Endothelial cell of hepatic sinusoid (primary cell): ENCODE data around the gene AXL.
"Not testable (repeated sequence)": the region's sequence is repeated elsewhere in the genome, so short reads cannot be mapped to it uniquely, and the experiment has no call there.

Source experiments
- in situ Hi-C: cut with HindIII; loops from 2 replicates; pipeline ENCODE4 v1.10.0; 2017; ENCODE audit warnings: low sequenced_read_pairs

Gene AXL

DNA sequence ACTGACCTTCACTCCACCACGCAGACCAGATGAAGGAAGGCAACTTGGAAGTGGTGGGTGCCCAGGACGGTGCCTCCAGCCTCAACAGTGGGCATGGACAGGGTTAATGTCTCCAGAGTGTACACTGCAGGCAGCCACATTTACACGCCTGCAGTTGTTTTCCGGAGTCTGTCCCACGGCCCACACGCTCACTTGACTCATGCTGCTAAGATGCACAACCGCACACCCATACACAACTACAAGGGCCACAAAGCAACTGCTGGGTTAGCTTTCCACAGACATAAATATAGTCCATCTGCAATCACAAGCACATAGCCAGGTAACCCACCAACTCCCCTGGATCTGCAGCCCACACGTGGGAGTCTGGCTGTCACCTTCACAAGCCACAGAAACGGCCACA lies 12.6 kb upstream of the AXL start:
- in situ Hi-C loops = no loop called here

DNA sequence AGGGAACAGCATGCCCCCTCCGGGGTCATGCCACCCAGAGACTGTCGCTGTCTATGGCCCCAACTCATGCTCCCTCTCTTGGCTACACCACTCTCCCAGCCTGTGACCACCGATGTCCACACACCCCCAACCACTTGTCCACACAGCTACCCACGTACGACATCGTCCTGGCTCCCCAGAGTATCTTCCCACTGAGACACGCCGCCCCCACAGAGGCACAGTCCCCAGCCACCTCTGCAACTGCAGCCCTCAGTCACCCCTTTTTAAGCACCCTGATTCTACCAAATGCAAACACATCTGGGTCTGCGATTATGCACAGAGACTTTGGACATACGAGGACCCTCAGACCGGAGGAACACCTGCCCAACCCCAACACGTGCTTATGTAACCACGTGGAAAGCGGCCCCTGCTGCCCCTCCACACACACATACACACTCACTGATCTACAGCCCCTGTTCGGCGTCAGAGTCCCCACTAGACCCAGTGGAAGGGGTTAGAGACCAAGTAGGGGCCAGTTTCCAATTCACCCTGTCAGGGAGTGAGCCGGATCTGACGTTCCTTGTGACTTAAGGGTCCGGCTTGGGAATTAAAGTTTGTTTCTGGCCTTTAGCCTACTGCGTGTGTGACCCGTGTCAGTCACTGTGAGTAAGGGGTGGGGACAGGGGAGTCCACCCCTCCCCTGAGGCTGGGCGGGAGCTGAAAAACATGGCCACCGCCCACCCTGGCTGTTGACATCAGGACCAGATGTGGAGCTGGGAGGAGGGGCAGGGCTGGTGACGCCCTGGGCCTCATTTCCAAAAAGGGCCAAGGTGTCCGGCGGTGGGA lies 11.9 kb upstream of the AXL start:
- in situ Hi-C loops = no loop called here

DNA sequence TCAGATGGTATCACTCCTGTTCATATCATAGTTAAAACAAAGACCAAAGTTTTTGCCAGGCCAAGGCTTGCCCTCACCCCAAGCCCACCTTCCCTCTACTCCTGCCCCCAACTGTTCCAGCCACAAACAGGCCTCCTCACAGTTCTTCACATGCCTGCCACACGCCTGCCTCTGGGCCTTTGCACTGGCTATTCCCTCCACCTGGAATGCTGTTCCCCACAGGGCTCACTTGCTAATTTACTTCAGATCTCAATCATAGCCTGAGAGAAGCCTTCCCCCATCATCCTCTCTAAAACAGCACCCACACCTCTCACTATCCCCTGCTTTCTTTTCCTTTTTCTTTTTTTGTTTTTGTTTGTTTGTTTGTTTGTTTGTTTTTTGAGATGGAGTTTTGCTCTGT lies 4.9 kb upstream of the AXL start:
- in situ Hi-C loops = no loop called here

DNA sequence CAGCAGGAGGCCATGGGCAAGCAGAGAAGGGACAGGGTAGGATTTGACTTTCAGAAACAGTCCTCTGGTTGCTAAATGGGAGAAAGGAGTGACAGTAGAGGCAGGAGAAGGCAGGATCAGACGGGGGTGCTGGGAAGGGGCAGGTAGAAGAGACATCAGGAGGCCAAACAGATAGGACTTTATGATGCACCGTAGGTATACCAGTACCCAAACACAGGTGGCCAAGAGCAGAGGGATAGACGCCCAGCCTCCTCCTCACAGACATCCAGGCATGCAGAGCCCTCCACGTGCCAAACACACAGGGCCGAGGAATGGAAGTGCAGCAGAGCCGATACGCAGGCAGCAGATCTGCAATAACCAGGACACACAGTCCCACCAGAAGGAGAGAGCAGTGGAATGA lies 1.3 kb upstream of the AXL start:
- in situ Hi-C loops = no loop called here

GRCh38 chr19:41218249-41218614 lies 791 bp upstream of the AXL start:
- in situ Hi-C loops = no loop called here

DNA sequence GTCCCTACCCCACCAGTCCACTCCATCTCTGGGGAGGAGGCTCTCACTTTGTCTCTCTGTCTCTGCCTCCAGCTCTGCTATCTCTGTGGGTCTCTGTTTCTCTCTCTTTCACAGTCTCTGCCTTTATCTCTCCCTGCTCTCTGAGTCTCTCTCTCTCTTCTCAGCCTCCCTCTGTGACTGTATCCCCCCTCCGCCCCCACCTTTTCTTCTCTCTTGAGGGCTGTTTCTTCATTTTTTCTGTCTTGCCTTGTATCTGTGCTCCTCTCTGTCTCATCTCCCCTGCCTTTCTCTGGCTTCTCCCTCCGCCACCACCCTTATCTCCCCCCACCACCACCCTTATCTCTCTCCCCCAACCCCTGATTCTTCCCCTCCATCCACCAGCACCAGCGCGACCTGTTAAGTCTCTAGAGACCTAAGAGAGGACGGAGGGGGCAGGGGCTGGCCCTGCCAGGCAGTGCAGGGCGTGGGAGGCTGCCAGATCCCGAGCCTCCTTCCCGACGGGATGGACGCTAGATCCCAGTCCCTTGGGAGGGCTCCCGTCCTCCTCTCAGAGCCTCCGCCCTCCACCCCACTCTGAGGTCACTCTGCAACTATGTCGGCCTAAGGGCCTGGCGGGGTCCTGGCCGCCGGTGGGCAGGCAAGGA lies 1.0 kb downstream of the AXL start:
- in situ Hi-C loops = no loop called here

DNA sequence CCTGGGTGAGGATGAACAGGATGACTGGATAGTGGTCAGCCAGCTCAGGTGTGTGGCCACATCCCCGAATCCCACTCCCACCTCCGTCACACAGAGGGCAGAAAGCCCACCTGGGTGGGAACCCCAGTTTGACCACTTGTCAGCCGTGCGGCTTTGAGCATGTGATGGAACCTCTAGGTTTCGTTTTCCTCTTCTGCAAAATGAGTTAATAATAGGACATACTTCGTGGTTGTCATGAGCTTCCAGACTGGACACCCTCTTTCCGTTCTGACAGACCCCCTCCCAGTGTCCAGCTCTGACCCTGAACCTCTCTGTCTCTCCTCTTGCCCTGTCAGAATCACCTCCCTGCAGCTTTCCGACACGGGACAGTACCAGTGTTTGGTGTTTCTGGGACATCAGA lies 1.8 kb downstream of the AXL start:
- in situ Hi-C loops = no loop called here

DNA sequence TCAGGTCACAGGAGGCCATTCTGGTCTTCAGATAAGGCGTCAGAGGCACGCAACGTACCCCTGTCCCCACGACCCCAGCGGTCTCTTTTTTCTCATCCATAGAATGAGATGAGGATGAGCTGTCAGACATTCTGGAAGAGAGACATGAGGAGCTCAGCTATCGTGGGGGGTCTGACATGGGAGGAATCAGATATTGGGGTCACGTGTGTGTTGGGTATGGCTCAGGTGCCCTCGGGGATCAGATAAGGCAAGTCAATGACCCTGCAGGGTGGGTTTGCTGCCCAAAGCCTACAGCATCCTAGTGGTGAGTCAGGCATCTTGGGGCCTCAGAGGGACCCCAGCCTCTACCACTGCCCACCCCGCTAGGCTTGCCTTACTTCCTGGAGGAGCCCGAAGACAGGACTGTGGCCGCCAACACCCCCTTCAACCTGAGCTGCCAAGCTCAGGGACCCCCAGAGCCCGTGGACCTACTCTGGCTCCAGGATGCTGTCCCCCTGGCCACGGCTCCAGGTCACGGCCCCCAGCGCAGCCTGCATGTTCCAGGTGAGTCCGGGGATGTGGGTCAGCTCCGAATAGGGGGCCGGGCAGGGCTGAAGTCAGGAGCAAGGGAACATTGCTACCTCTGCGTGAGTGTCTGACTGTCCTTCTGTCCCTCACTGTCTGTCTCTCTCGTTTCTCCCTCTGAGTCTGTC lies 2.6 kb downstream of the AXL start:
- in situ Hi-C loops = no loop called here

- in situ Hi-C loops = no loop called here
These were observed 3.2 kb downstream of the AXL start for GRCh38 chr19:41222240-41222639.

DNA sequence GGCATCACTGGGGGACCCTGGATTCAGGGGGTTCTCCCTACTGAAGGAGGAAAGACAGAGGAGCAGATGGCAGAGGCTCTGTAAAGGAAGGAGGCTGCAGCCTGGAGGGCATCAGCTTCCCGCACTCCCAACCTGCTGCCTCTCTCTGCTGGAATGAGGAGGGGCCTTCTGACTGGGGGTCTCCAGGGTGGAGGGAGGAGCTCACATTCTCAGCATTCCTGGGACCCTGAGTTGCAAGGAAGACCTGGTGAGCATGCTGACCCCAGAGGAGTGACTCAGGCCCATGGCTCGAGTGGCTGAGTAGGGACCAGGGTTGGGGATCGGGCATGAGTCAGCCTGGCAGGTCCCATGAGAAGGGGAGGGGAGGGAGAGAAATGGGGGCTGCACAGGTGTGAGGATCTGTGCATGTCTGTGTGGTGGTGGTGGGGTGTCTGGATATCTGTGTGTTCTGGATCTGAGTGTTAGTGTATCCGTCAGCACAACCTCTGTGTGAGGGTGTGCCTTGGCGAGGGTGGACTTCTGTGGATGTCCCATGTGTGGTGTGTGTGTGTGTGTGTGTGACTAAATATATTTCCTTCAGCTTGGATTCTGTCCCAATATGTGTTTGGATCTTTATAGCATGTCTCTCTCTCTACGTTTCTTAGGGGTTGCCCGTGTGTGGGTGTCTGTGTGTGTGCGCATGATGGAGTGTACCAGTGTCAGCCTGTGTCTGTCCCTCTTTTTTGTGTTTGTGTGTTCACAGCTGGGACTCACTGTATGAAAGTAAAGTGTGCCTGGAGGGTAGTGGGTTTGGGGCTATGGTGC lies 4.6 kb downstream of the AXL start:
- in situ Hi-C loops = no loop called here

GRCh38 chr19:41224632-41225031 lies 5.6 kb downstream of the AXL start:
- in situ Hi-C loops = no loop called here

GRCh38 chr19:41225238-41226052 lies 6.4 kb downstream of the AXL start:
- in situ Hi-C loops = no loop called here

DNA sequence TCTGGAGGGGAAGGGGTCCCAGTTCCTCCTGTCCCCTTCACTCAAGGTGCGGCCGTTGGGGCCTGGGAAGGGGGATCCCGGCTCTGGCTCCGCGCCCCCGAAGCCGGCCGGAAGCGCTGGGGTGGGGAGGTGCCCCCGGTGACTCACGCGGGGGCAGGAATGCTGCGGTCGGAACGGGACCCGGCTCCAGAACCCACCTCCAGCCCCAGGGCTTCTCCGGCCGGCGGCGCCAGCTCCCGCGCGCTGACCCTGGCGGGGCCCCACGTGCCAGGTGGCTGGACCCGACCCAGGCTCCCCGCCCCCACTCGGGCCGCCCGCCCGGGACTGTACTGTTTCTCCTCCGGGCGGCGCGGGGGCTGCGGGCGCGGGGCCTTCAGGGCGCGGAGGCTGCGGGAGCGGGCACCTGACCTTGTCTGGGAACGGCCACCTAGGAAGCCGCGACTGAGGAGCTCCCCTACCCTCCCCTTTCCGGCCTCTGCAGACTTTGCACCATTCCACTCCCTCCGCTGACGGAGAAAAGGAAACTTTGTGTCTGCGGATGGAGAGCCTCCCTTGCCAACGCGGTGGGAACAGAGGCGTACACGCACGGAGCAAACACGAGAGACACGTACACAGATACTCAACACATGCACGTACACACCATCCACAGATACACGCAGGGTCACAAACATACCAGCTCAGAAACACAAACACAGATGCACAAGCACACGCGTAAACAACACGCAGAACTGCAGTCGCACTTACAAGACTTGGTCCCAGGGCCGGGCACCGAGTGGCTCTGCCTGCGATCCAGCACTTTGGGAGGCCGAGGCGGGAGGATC lies 7.2 kb downstream of the AXL start:
- in situ Hi-C loops = no loop called here

- in situ Hi-C loops = no loop called here
These were observed 7.9 kb downstream of the AXL start for GRCh38 chr19:41226874-41227390.

DNA sequence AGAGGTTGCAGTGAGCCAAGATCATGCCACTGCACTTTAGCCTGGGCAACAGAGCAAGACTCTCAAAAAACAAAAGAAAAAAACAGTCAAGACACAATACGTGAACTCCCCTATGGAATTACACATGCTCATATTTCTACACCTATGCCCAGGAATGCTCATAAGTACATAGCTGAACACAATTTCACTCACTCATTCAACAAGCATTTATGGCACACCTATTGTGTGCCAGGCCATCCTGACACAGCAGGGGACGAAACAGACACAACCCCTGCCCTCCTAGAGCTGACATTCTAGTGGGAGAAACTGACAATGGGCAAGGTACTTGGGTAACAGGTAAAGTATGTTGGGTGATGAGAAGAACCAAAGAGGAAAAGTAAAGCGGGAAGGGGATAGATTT lies 9.5 kb downstream of the AXL start:
- in situ Hi-C loops = no loop called here

GRCh38 chr19:41229338-41229737 lies 10.3 kb downstream of the AXL start:
- in situ Hi-C loops = not testable (repeated sequence)

DNA sequence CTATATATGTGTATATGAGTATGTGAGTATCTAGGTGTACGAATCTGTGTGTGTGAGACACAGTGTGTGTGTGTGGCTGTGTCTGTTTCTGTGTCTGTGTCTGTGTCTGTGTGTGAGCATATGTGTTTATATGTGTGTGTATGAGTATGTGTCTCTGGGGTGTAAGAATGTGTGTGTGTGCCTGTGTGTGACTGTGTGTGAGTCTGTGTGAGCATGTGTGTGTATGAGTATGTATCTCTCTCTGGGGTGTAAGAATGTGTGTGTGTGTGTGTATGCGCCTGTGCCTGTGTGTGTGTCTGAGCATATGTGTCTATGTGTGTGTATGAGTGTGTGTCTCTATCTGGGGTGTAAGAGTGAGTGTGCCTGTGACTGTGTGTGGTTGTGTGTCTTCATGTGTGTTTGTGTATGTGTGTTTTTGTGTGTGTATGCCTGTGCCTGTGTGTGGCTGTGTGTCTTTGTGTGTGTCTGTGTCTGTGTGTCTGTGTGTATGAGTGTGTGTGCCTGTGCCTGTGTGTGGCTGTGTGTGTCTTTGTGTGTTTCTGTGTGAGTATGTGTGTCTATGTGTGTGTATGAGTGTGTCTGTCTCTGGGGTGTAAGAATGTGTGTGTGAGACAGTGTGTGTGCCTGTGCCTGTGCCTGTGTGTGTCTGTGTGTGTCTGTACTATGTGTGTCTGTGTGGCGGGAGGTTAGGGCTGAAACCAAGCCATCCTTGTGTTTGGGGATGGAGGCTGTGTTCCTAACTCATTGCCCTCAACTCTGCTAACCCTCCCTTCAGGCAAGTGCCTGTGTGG lies 11.2 kb downstream of the AXL start:
- in situ Hi-C loops = no loop called here

- in situ Hi-C loops = no loop called here
These were observed 13.7 kb downstream of the AXL start for GRCh38 chr19:41232686-41233085.
